Measurements from ENCODE around the gene BTF3.
"Not testable (repeated sequence)": the region's sequence is repeated elsewhere in the genome, so short reads cannot be mapped to it uniquely, and the experiment has no call there.

The BTF3 gene

GRCh38 chr5:73486119-73486899, 11.9 kb upstream of the BTF3 start:
- no peak for DNase-seq (ENCODE audit: low read depth)

GRCh38 chr5:73487257-73487656, 11.0 kb upstream of the BTF3 start:
- DNase-seq (ENCODE audit: low read depth) = not testable (repeated sequence)

GRCh38 chr5:73487815-73488214, 10.4 kb upstream of the BTF3 start:
- no peak for DNase-seq (ENCODE audit: low read depth)

- DNase-seq (ENCODE audit: low read depth) = no peak
These were observed 9.4 kb upstream of the BTF3 start for GRCh38 chr5:73488806-73489205.

- DNase-seq (ENCODE audit: low read depth) = no peak
These were observed 8.2 kb upstream of the BTF3 start for GRCh38 chr5:73490088-73490487.

- DNase-seq (ENCODE audit: low read depth) = no peak
These were observed 7.1 kb upstream of the BTF3 start for GRCh38 chr5:73491155-73491554.

DNA sequence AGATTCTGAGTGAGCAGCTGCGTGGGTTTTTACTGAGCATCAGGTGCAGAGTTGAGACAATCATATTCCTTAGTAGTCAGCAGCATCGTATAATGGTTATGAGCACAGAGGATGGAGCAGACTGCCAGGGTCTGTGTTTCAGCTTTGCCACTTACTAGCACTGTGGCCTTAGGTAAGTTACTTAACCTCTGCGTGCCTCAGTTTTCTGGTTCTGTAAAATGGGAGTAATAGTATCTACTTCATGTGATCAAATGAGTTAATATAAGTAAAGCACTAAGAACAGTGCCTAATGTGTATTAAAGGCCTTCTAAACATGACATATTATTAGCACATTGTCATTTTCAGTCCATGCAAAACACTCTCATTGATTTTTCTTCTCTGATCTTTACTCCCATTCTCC, 4.8 kb upstream of the BTF3 start:
- no peak for DNase-seq (ENCODE audit: low read depth)

GRCh38 chr5:73494721-73495120, 3.5 kb upstream of the BTF3 start:
- DNase-seq (ENCODE audit: low read depth) = no peak

DNA sequence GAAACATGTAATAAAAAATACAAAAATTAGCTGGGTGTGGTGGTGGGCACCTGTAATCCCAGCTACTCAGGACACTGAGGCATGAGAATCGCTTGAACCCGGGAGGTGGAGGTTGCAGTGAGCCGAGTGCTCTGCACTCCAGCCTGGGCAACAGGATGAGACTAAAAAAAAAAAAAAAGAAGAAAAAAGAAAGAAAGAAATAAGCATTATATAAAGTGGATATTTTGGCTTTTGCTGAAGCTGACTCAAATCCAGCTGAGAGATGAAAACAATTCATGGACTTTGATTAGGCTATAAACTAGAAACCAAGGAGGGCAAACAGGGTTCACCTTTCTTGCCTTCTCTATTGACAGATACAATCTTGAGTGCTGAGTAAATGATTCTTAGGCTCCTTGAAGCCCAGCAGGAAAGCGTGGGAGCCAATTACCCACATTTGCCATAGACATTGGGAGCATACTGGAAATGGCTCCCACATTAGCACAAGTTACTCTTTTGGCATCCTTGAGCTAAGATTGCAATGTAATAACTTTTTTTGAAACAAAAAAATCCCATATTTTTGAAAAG, 2.4 kb upstream of the BTF3 start:
- DNase-seq (ENCODE audit: low read depth) = no peak

DNA sequence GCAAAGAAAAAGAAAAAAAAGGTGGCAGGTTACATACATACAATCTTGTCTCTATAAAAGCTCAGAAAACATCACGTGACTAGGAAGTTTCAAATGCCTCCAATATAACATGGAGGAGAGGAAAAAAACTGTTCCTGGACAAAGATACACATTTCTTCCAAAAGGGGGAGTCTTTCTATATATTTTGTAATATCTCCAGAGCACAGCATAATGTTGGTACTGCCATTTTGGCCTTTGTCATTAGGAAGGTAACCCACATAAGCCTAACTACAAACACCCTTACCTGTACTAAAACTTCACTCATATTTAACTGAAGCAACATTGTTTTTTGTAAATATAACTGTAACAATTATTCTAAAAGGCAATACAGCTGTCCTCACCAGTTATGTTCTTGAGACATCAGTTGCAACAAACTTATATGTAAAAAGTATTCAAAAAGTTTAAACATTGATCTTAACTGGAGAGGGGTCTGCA, 1.2 kb upstream of the BTF3 start:
- peak; percentile 44 for DNase-seq (ENCODE audit: low read depth)

- DNase-seq (ENCODE audit: low read depth) = no peak
These were observed 665 bp upstream of the BTF3 start for GRCh38 chr5:73497497-73498056.

DNA sequence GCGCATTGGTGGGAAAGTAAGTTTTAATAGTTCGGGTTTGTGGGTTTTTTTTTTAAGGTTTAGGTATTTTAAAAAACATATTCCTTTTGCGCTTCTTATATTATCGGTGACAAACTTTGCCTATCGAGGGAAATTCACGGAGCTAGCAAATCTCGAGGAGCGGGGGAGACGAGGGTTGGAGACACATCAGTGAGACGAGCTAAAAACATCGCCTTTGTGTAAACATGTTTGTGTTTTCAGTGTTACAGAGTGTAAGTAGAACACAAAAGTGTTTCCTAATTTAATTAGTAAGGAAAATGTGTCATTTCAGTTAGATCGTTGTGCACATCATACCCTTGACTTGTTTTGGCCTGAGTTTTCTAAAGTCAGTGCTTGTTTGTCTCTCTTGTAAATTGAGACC, 945 bp downstream of the BTF3 start:
- no peak for DNase-seq (ENCODE audit: low read depth)

- no peak for DNase-seq (ENCODE audit: low read depth)
These were observed 1.5 kb downstream of the BTF3 start for GRCh38 chr5:73499756-73500155.

- DNase-seq (ENCODE audit: low read depth) = no peak
These were observed 3.2 kb downstream of the BTF3 start for GRCh38 chr5:73501406-73501805.

DNA sequence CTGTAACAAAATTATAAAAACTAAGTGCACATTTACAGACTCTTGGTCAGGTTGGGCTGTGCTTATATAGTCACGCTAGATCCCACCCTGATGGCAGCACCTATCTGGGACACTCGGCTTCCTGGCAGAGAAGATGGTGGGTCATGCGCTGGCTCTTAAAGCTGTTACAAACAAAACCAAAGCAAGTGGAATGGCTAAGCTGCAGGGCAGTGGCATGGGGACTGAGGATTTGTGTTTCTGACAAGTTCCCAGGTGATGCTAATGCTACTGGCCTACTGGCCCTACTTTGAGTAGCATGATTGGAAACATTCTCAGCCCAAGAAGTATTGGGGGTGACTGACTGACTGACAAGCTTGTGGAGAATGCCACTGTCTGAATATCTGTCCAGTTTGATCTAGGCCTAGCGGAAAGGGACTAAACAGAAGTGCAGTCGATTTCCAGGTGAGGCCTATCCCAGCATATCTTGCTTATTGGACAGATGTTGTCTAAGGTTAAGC, 8.3 kb downstream of the BTF3 start:
- DNase-seq (ENCODE audit: low read depth) = no peak

- DNase-seq (ENCODE audit: low read depth) = no peak
These were observed 8.8 kb downstream of the BTF3 start for GRCh38 chr5:73507062-73507461.

- not testable (repeated sequence) for DNase-seq (ENCODE audit: low read depth)
These were observed 10.3 kb downstream of the BTF3 start for GRCh38 chr5:73508521-73508920.

DNA sequence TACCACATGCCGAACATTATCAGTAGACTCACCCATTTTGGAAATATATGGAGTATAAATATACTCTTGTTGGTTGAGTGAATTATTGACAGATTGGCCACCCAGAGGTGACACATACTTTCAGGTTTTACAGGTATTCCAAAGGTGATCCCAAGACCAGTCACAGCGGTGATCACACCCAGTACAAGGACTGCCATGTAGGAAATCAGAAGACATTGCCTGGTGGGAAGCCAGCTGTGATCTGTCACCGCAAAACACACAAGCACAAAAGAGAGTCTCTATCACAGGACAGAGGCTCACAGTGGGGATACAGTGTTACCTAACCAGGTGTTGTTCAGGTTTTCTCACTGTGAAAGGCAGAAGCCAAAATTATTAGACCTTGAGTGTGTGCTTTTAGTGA, 15.8 kb downstream of the BTF3 start:
- no peak for DNase-seq (ENCODE audit: low read depth)

GRCh38 chr5:73514418-73514817, 16.2 kb downstream of the BTF3 start:
- DNase-seq (ENCODE audit: low read depth) = no peak

- DNase-seq (ENCODE audit: low read depth) = no peak
These were observed 17.0 kb downstream of the BTF3 start for GRCh38 chr5:73515232-73515631.

GRCh38 chr5:73519531-73520283, 21.5 kb downstream of the BTF3 start:
- DNase-seq (ENCODE audit: low read depth) = peak; percentile 46

GRCh38 chr5:73522989-73523388, 24.7 kb downstream of the BTF3 start:
- DNase-seq (ENCODE audit: low read depth) = no peak

GRCh38 chr5:73523861-73524260, 25.6 kb downstream of the BTF3 start:
- no peak for DNase-seq (ENCODE audit: low read depth)

All from HS-5 (cell line).